ENCODE data around the gene SH3YL1.

Gene SH3YL1

DNA sequence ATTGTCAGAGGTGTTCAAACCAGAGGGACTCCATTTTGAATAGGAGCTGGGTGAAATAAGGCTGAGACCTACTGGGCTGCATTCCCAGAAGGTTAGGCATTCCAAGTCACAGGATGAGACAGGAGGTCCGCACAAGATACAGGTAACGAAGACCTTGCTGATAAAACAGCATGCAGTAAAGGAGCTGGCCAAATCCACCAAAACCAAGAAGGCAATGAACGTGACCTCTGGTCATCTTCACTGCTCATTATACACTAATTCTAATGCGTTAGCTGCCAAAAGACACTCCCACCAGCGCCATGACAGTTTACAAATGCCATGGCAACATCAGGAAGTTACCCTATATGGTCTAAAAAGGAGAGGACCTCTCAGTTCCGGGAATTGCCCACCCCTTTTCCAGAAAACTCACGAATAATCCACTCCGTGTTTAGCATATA lies 10.6 kb downstream of the SH3YL1 start:
- Histone ChIP-seq H3K79me1 (ENCODE audit: low read length) (no peaks in the 10 kb centered on the region), H3K27me3 (ENCODE audit: insufficient read depth, low read length, poor library complexity) (no peaks in the 10 kb centered on the region), H3K79me2 (ENCODE audit: control insufficient read depth, insufficient read depth, low read length) (no peaks in the 10 kb centered on the region), H3K4me3 (ENCODE audit: low read length) (no peak overlapping the region), H2BK15ac (replicated peaks; ENCODE audit: low read depth) (no peak overlapping the region), H2AK5ac (ENCODE audit: low read length) (no peak overlapping the region), H3K23ac (ENCODE audit: low read length) (no peak overlapping the region), H3K18ac (ENCODE audit: low read length) (no peak overlapping the region), H3K4ac (ENCODE audit: low read depth, low read length) (no peak overlapping the region), H3K4me2 (ENCODE audit: low read length) (no peak overlapping the region), H3K36me3 (ENCODE audit: control insufficient read depth, insufficient read depth, low read length) (no peaks in the 10 kb centered on the region), H2BK120ac (ENCODE audit: low read depth, low read length) (no peak overlapping the region), H2BK5ac (ENCODE audit: low read length) (no peak overlapping the region), H3K9ac (ENCODE audit: low read length) (no peak overlapping the region), H4K5ac (ENCODE audit: low read length) (no peak overlapping the region), H3K27ac (ENCODE audit: low read depth, low read length) (no peak overlapping the region), H4K8ac (ENCODE audit: low read depth, low read length) (no peak overlapping the region), H3K4me1 (ENCODE audit: control insufficient read depth, low read depth, low read length) (no peaks in the 10 kb centered on the region), H3K56ac (ENCODE audit: low read length) (no peak overlapping the region)
- DNase-seq, result no peak
- no CpG with 5 or more reads among the region's 8 CpGs for WGBS (ENCODE audit: extremely low coverage, insufficient coverage, low lambda C conversion rate)

DNA sequence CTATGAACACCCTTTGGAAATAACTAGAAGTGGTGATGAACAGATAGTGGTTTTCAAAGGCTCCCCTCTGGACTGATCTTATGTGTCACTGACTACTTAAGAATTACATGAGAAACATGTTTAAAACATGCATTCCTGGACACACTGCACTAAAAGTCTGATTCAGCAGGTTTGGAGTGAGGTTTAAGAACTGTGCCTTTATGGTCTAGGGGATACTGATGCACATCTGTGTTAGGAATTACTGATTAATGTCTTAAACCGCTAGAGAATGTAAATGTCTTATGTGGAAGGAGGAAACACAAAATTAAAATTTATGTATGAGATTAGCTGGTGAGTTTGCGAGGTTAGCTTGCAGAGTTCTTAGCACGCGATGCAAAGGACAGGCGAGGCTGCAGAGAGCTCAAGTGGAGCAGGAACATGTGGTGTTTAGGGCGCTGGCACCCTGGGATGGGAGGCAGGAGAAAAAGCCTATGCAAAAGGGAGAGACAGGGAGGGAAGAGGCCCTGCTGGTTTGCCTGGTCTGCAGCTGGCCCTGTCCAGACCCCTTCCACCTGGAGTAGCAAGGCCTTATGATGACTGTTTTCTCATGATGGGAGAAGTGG lies 11.7 kb downstream of the SH3YL1 start:
- Histone ChIP-seq H2BK5ac (ENCODE audit: low read length) (no peak overlapping the region), H2BK120ac (ENCODE audit: low read depth, low read length) (no peak overlapping the region), H3K18ac (ENCODE audit: low read length) (no peak overlapping the region), H4K8ac (ENCODE audit: low read depth, low read length) (no peak overlapping the region), H3K36me3 (ENCODE audit: control insufficient read depth, insufficient read depth, low read length) (no peaks in the 10 kb centered on the region), H3K27me3 (ENCODE audit: insufficient read depth, low read length, poor library complexity) (no peaks in the 10 kb centered on the region), H2AK5ac (ENCODE audit: low read length) (no peak overlapping the region), H3K56ac (ENCODE audit: low read length) (no peak overlapping the region), H4K5ac (ENCODE audit: low read length) (no peak overlapping the region), H3K79me1 (ENCODE audit: low read length) (no peaks in the 10 kb centered on the region), H3K4me2 (ENCODE audit: low read length) (no peak overlapping the region), H2BK15ac (replicated peaks; ENCODE audit: low read depth) (no peak overlapping the region), H3K79me2 (ENCODE audit: control insufficient read depth, insufficient read depth, low read length) (no peaks in the 10 kb centered on the region), H3K4me3 (ENCODE audit: low read length) (no peak overlapping the region), H3K23ac (ENCODE audit: low read length) (no peak overlapping the region), H3K4me1 (ENCODE audit: control insufficient read depth, low read depth, low read length) (no peaks in the 10 kb centered on the region), H3K4ac (ENCODE audit: low read depth, low read length) (no peak overlapping the region), H3K27ac (ENCODE audit: low read depth, low read length) (no peak overlapping the region), H3K9ac (ENCODE audit: low read length) (no peak overlapping the region)
- no CpG with 5 or more reads among the region's 6 CpGs for WGBS (ENCODE audit: extremely low coverage, insufficient coverage, low lambda C conversion rate)
- no peak for DNase-seq

- Histone ChIP-seq H3K18ac (ENCODE audit: low read length) (no peak overlapping the region), H3K27me3 (ENCODE audit: insufficient read depth, low read length, poor library complexity) (no peaks in the 10 kb centered on the region), H4K5ac (ENCODE audit: low read length) (no peak overlapping the region), H4K8ac (ENCODE audit: low read depth, low read length) (no peak overlapping the region), H3K4me2 (ENCODE audit: low read length) (no peak overlapping the region), H3K9ac (ENCODE audit: low read length) (no peak overlapping the region), H2BK15ac (replicated peaks; ENCODE audit: low read depth) (no peak overlapping the region), H2AK5ac (ENCODE audit: low read length) (no peak overlapping the region), H2BK5ac (ENCODE audit: low read length) (no peak overlapping the region), H3K27ac (ENCODE audit: low read depth, low read length) (no peak overlapping the region), H3K4me3 (ENCODE audit: low read length) (no peak overlapping the region), H3K23ac (ENCODE audit: low read length) (no peak overlapping the region), H3K56ac (ENCODE audit: low read length) (no peak overlapping the region), H3K4ac (ENCODE audit: low read depth, low read length) (no peak overlapping the region), H3K4me1 (ENCODE audit: control insufficient read depth, low read depth, low read length) (no peaks in the 10 kb centered on the region), H2BK120ac (ENCODE audit: low read depth, low read length) (no peak overlapping the region), H3K79me2 (ENCODE audit: control insufficient read depth, insufficient read depth, low read length) (no peaks in the 10 kb centered on the region), H3K36me3 (ENCODE audit: control insufficient read depth, insufficient read depth, low read length) (no peaks in the 10 kb centered on the region), H3K79me1 (ENCODE audit: low read length) (no peaks in the 10 kb centered on the region)
- WGBS (ENCODE audit: extremely low coverage, insufficient coverage, low lambda C conversion rate), result no CpG with 5 or more reads among the region's 15 CpGs
- DNase-seq, result no peak
Measured at GRCh38 chr2:249538-250042, 14.2 kb downstream of the SH3YL1 start.

DNA sequence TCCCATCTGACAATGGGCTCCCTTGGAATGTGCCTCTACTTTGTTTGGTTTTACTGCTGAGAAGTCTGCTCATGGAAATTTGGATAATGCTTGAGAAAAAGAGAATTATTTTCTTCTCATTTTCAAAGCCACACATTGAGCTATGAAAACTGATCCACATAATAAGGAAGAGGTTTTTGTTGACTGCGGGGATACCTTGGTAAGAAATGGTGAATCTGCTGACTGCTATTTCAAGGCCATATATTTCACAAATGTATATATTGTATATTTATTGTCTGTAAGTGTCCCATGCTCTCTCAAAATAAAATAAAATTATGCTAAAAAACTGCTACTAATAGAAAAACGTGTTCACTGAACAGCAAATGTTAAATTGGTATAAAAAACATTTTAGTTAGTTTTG lies 15.1 kb downstream of the SH3YL1 start:
- Histone ChIP-seq H3K18ac (ENCODE audit: low read length) (no peak overlapping the region), H3K79me2 (ENCODE audit: control insufficient read depth, insufficient read depth, low read length) (no peaks in the 10 kb centered on the region), H3K56ac (ENCODE audit: low read length) (no peak overlapping the region), H3K4ac (ENCODE audit: low read depth, low read length) (no peak overlapping the region), H3K27me3 (ENCODE audit: insufficient read depth, low read length, poor library complexity) (no peaks in the 10 kb centered on the region), H2BK15ac (replicated peaks; ENCODE audit: low read depth) (no peak overlapping the region), H3K23ac (ENCODE audit: low read length) (no peak overlapping the region), H2BK5ac (ENCODE audit: low read length) (no peak overlapping the region), H3K4me3 (ENCODE audit: low read length) (no peak overlapping the region), H3K4me2 (ENCODE audit: low read length) (no peak overlapping the region), H2BK120ac (ENCODE audit: low read depth, low read length) (no peak overlapping the region), H4K8ac (ENCODE audit: low read depth, low read length) (no peak overlapping the region), H3K4me1 (ENCODE audit: control insufficient read depth, low read depth, low read length) (no peaks in the 10 kb centered on the region), H3K79me1 (ENCODE audit: low read length) (no peaks in the 10 kb centered on the region), H2AK5ac (ENCODE audit: low read length) (no peak overlapping the region), H3K36me3 (ENCODE audit: control insufficient read depth, insufficient read depth, low read length) (no peaks in the 10 kb centered on the region), H3K27ac (ENCODE audit: low read depth, low read length) (no peak overlapping the region), H4K5ac (ENCODE audit: low read length) (no peak overlapping the region), H3K9ac (ENCODE audit: low read length) (no peak overlapping the region)
- no peak for DNase-seq
- no CpG with 5 or more reads among the region's 2 CpGs for WGBS (ENCODE audit: extremely low coverage, insufficient coverage, low lambda C conversion rate)

DNA sequence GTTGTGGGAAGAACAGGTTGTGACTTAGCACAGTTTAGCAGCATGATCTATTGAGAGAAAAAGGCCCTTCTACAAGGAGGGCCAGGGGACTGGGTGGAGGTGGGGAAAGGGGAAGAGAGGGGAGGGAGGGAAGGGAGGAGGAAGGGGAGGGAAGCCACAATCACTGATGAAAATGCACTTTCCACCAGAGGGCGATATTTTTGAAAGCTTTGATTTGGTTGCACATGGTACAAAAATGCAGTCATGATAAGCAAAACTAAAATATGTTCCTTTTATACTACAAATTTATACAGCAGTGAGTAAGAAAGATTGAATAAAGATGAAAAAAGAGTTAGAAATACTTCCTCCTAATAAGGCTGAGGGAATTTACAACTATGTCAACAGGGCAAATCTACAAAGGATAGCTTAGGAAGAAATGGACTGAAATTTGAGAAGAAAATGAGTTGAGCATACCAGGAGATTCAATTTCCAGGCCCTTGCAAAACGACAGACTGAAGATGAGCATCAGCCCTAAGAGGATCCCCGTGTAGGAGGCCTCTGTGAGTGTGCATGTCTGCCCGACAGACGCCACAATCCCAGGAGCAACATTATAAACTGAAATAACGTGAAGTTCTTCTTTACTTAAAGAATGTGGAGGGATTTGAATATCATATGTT lies 17.2 kb downstream of the SH3YL1 start:
- peak; percentile 72 for DNase-seq
- H3K79me1 ChIP-seq (ENCODE audit: low read length), result no peaks in the 10 kb centered on the region
- no peak overlapping the region for H3K27ac ChIP-seq (ENCODE audit: low read depth, low read length)
- H3K27me3 ChIP-seq (ENCODE audit: insufficient read depth, low read length, poor library complexity), result no peaks in the 10 kb centered on the region
- no CpG with 5 or more reads among the region's 6 CpGs for WGBS (ENCODE audit: extremely low coverage, insufficient coverage, low lambda C conversion rate)
- H3K4me2 ChIP-seq (ENCODE audit: low read length), result no peak overlapping the region
- H3K56ac ChIP-seq (ENCODE audit: low read length), result no peak overlapping the region
- H4K8ac ChIP-seq (ENCODE audit: low read depth, low read length), result no peak overlapping the region
- H3K9ac ChIP-seq (ENCODE audit: low read length), result no peak overlapping the region
- no peak overlapping the region for H3K23ac ChIP-seq (ENCODE audit: low read length)
- H4K5ac ChIP-seq (ENCODE audit: low read length), result no peak overlapping the region
- H3K79me2 ChIP-seq (ENCODE audit: control insufficient read depth, insufficient read depth, low read length), result no peaks in the 10 kb centered on the region
- no peak overlapping the region for H2BK15ac ChIP-seq (replicated peaks; ENCODE audit: low read depth)
- no peaks in the 10 kb centered on the region for H3K36me3 ChIP-seq (ENCODE audit: control insufficient read depth, insufficient read depth, low read length)
- H2BK5ac ChIP-seq (ENCODE audit: low read length), result no peak overlapping the region
- no peaks in the 10 kb centered on the region for H3K4me1 ChIP-seq (ENCODE audit: control insufficient read depth, low read depth, low read length)
- H3K18ac ChIP-seq (ENCODE audit: low read length), result no peak overlapping the region
- H3K4ac ChIP-seq (ENCODE audit: low read depth, low read length), result no peak overlapping the region
- no peak overlapping the region for H2BK120ac ChIP-seq (ENCODE audit: low read depth, low read length)
- no peak overlapping the region for H3K4me3 ChIP-seq (ENCODE audit: low read length)
- no peak overlapping the region for H2AK5ac ChIP-seq (ENCODE audit: low read length)
